ENCODE measurements around the gene SYT3. TPM values are rescaled to one million over a fixed set of nuclear protein-coding genes. Genes with fewer than 3 reads are reported as not detected.

SYT3 gene
- total RNA-seq, 2 donors from 2014 or later, result 0.74 TPM; not detected in 1

Other genes with a start within 250 kb of the SYT3 start
- under 1 TPM in 1 of 2 donors, not detected in 1; 0.33 TPM for gene SPIB, start 220.9 kb downstream of the SYT3 start, total RNA-seq
- under 1 TPM in 1 of 2 donors, not detected in 1; 0.05 TPM for gene MYBPC2, start 207.0 kb downstream of the SYT3 start, total RNA-seq
- gene EMC10, start 163.4 kb downstream of the SYT3 start, total RNA-seq, result 10 to 100 TPM; 60.2 to 87.6 TPM
- gene GARIN5A, start 163.0 kb downstream of the SYT3 start, total RNA-seq, result not detected
- gene JOSD2, start 128.7 kb downstream of the SYT3 start, total RNA-seq, result 10 to 100 TPM; 27.5 to 31.7 TPM
- gene ASPDH, start 126.0 kb downstream of the SYT3 start, total RNA-seq, result not detected
- 10 to 100 TPM; 10.3 to 14.2 TPM for gene LRRC4B, start 71.4 kb downstream of the SYT3 start, total RNA-seq
- under 1 TPM in 1 of 2 donors, not detected in 1; 0.57 TPM for gene C19orf81, start 9.6 kb upstream of the SYT3 start, total RNA-seq
- under 1 TPM; 0.19 to 0.37 TPM for gene SHANK1, start 79.9 kb upstream of the SYT3 start, total RNA-seq
- gene CLEC11A, start 83.5 kb upstream of the SYT3 start, total RNA-seq, result 10 to 100 TPM in 1 of 2 donors, 1 to 10 TPM in 1; 8.5 to 12.5 TPM
- not detected for gene GPR32, start 130.6 kb upstream of the SYT3 start, total RNA-seq
- not detected for gene ACP4, start 150.5 kb upstream of the SYT3 start, total RNA-seq
- gene KLK1, start 183.9 kb upstream of the SYT3 start, total RNA-seq, result under 1 TPM in 1 of 2 donors, not detected in 1; 0.67 TPM
- gene KLK15, start 193.7 kb upstream of the SYT3 start, total RNA-seq, result not detected
- gene KLK3, start 215.0 kb upstream of the SYT3 start, total RNA-seq, result not detected
- gene KLK2, start 233.6 kb upstream of the SYT3 start, total RNA-seq, result not detected